HEK293 (cell line): ENCODE measurements around the gene PROM2.

Experiments used
- ATF2 ChIP-seq: fragments of 450-650 bp; formaldehyde crosslinking; IDR thresholded peaks from 2 replicates; pipeline ENCODE4 v1.5.1; 2016; ENCODE audit warnings: missing biosample characterization, missing genetic modification characterization, low read depth
- CTCF ChIP-seq: fragments of 450-650 bp; formaldehyde crosslinking; IDR thresholded peaks from 2 replicates; pipeline ENCODE4 v1.5.1; 2016; ENCODE audit warnings: missing biosample characterization, missing genetic modification characterization
- MEIS1 ChIP-seq: sonication (generic); formaldehyde crosslinking; IDR thresholded peaks from 2 replicates; pipeline ENCODE4 v1.8.1; 2022; ENCODE audit warnings: missing genetic modification reagents, mild to moderate bottlenecking, borderline replicate concordance
- OSR2 ChIP-seq: fragments of 450-650 bp; formaldehyde crosslinking; IDR thresholded peaks from 2 replicates; pipeline ENCODE4 v1.5.1; 2016; ENCODE audit warnings: missing biosample characterization, missing genetic modification characterization
- SP2 ChIP-seq: fragments of 450-650 bp; formaldehyde crosslinking; IDR thresholded peaks from 2 replicates; pipeline ENCODE4 v1.5.1; 2016; ENCODE audit warnings: missing biosample characterization, missing genetic modification characterization
- ZBTB17 ChIP-seq: fragments of 450-650 bp; formaldehyde crosslinking; IDR thresholded peaks from 2 replicates; pipeline ENCODE4 v1.5.1; 2016; ENCODE audit warnings: missing biosample characterization, missing genetic modification characterization
- ZNF133 ChIP-seq: fragments of 450-650 bp; formaldehyde crosslinking; IDR thresholded peaks from 2 replicates; pipeline ENCODE4 v1.5.1; 2016; ENCODE audit warnings: missing biosample characterization, missing genetic modification characterization
- ZNF174 ChIP-seq: fragments of 450-650 bp; formaldehyde crosslinking; IDR thresholded peaks from 2 replicates; pipeline ENCODE4 v1.5.0; 2017; ENCODE audit warnings: missing biosample characterization, mild to moderate bottlenecking, missing genetic modification characterization
- ZNF175 ChIP-seq: fragments of 450-650 bp; formaldehyde crosslinking; IDR thresholded peaks from 2 replicates; pipeline ENCODE4 v1.5.1; 2016; ENCODE audit warnings: missing biosample characterization, missing genetic modification characterization
- ZNF202 ChIP-seq: fragments of 450-650 bp; formaldehyde crosslinking; IDR thresholded peaks from 2 replicates; pipeline ENCODE4 v1.5.1; 2016; ENCODE audit warnings: missing biosample characterization, missing genetic modification characterization, borderline replicate concordance
- ZNF561 ChIP-seq: fragments of 450-650 bp; IDR thresholded peaks from 2 replicates; pipeline ENCODE4 v1.5.1; 2018; ENCODE audit warnings: missing biosample characterization, missing genetic modification characterization, borderline replicate concordance
- ZNF610 ChIP-seq: fragments of 450-650 bp; formaldehyde crosslinking; IDR thresholded peaks from 2 replicates; pipeline ENCODE4 v1.5.1; 2016; ENCODE audit warnings: missing biosample characterization, missing genetic modification characterization, borderline replicate concordance
- ZNF76 ChIP-seq: fragments of 450-650 bp; formaldehyde crosslinking; IDR thresholded peaks from 2 replicates; pipeline ENCODE4; 2016; ENCODE audit warnings: low read depth, missing biosample characterization, missing genetic modification characterization, borderline replicate concordance
- ZSCAN18 ChIP-seq: fragments of 450-650 bp; formaldehyde crosslinking; IDR thresholded peaks from 2 replicates; pipeline ENCODE4 v1.5.1; 2016; ENCODE audit warnings: missing biosample characterization, missing genetic modification characterization

GRCh38 chr2:95319481-95320343, 45.5 kb downstream of the PROM2 start:
- TF ChIP-seq ZNF202 (tag by site-specific recombination) = no peak
- TF ChIP-seq ZNF174 (tag by site-specific recombination) = no peak
- TF ChIP-seq CTCF (tag by site-specific recombination) = no peak
- no peak for TF ChIP-seq ZBTB17 (tag by site-specific recombination)
- no peak for TF ChIP-seq SP2 (tag by site-specific recombination)
- no peak for TF ChIP-seq ZNF561
- TF ChIP-seq ZSCAN18 (tag by site-specific recombination) = no peak
- TF ChIP-seq ZNF76 (tag by site-specific recombination) = no peak
- no peak for TF ChIP-seq MEIS1 (CRISPR knock-in tag)
- TF ChIP-seq ZNF610 (tag by site-specific recombination) = no peak
- TF ChIP-seq ZNF133 (tag by site-specific recombination) = no peak
- TF ChIP-seq ATF2 (tag by site-specific recombination) = no peak
- TF ChIP-seq ZNF175 (tag by site-specific recombination) = no peak
- TF ChIP-seq OSR2 (tag by site-specific recombination) = no peak
